HTR-8/SVneo (cell line): ENCODE data around the gene PEG3.

Experiments
- DNase-seq: peaks from one replicate; pipeline ENCODE4 v3.0.0; 2011; ENCODE audit warnings: low spot score, mixed read lengths; ENCODE audit not compliant: insufficient read length
- FAIRE-seq: peaks from 2 replicates; lab custom pipeline; 2011; peaks lifted over from hg19 to GRCh38; lab: Jason Lieb, UNC

PEG3 gene

GRCh38 chr19:56839652-56840450 lies 675 bp downstream of the PEG3 start:
- no peak for FAIRE-seq
- no peak for DNase-seq

DNA sequence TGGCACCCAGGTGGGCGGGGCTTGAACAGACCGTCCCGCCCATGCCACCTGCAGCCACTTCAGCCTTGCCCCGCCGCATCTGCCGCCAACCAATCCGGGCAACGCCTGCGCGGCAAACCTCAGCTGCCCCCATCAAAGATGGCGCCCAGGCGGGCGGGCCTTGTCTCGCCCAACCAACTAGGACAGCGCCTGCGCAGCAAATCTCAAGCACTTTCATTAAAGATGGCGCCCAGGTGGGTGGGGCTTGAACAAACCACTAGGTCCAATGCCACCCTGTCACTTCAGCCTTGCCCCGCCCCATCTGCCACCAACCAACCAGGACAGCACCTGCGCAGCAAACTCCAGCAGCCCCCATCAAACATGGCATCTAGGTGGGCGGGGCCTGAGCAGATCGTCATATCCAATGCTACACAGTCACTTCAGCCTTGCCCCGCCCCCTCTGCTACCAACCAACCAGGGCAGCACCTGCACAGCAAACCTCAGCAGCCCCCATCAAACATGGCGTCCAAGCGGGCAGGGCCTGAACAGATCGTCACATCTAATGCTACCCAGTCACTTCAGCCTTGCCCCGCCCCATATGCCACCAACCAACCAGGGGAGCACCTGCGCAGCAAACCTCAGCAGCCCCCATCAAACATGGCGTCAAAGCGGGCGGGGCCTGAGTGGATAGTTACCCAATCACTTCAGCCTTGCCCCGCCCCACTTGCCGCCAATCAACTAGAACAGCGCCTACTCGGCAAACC lies 1.4 kb downstream of the PEG3 start:
- FAIRE-seq (no peak), DNase-seq (no peak)

DNA sequence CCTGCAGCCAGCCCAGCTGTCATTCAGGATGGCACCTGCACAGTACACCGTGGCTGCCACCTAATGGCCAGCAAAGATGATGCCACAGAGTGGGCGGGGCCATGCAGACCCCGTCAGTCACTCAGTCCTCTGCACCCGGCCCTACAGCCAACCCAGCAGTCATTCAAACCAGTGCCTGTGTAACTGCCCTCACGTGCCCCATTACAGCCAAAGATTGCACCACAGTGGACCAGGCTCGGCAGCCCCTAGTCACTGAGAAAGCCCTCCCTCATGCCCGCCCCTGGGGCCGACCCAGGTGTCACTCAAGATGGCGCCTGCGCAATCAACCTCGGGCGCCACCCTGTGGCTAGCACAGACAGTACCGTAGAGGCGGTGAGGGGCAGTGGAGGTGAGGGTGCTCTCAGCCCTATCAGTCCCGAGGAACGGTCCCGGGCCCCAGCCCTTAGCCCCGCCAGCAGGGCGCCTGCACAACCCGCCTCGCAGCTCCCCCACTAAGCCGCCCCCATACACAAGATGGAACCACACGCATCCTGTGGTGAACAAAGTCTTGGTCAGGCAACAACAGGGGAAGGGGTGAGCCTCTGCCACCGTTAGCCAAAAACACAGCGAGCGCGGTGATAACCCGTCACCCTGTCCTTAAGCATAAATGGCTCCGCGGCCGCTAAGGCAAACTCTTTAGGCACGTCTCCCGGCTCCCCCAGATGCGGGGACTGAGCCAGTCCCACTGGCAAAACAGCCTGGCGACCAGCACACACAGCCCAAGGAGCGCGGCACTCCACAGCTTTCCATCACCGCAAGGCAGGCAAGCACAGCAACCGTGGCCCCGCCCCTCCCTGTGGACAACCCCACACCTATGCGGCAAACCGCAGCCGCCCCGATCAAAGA lies 2.3 kb downstream of the PEG3 start:
- DNase-seq (no peak), FAIRE-seq (no peak)

GRCh38 chr19:56837492-56838023 lies 3.0 kb downstream of the PEG3 start:
- no peak for DNase-seq
- no peak for FAIRE-seq

- FAIRE-seq (no peak), DNase-seq (no peak)
Measured at GRCh38 chr19:56837004-56837403, 3.5 kb downstream of the PEG3 start.

- FAIRE-seq (no peak), DNase-seq (no peak)
Measured at GRCh38 chr19:56836059-56836458, 4.5 kb downstream of the PEG3 start.

DNA sequence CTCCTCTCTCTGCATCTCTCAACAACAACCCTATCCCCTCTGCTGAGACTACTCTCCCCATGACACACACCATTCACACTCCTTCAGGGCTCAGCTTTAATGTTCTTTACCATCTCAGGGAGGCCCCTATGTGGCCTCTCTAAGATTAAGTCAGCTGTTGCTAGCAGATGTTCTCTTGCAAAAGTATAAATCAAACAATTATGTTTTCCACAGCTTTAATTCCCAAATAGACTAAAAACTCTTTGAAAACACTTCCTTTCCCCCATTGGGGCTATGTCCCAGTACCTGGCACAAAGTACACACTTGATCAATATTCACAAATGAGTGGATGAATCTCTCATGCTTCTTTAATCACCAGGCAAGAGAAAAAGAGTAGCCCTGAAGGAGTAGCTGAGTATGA lies 5.1 kb downstream of the PEG3 start:
- no peak for FAIRE-seq
- no peak for DNase-seq

GRCh38 chr19:56834564-56835375 lies 5.8 kb downstream of the PEG3 start:
- FAIRE-seq: no peak

GRCh38 chr19:56832352-56832928 lies 8.1 kb downstream of the PEG3 start:
- no peak for FAIRE-seq

More at GRCh38 chr19:56834564-56835375, 5.8 kb downstream of the PEG3 start:
- DNase-seq: no peak

GRCh38 chr19:56831255-56831654 lies 9.3 kb downstream of the PEG3 start:
- FAIRE-seq (no peak), DNase-seq (no peak)

More at GRCh38 chr19:56832352-56832928, 8.1 kb downstream of the PEG3 start:
- no peak for DNase-seq

GRCh38 chr19:56829596-56829995 lies 10.9 kb downstream of the PEG3 start:
- FAIRE-seq (no peak), DNase-seq (no peak)

GRCh38 chr19:56827708-56828107 lies 12.8 kb downstream of the PEG3 start:
- DNase-seq: no peak
- FAIRE-seq: no peak

DNA sequence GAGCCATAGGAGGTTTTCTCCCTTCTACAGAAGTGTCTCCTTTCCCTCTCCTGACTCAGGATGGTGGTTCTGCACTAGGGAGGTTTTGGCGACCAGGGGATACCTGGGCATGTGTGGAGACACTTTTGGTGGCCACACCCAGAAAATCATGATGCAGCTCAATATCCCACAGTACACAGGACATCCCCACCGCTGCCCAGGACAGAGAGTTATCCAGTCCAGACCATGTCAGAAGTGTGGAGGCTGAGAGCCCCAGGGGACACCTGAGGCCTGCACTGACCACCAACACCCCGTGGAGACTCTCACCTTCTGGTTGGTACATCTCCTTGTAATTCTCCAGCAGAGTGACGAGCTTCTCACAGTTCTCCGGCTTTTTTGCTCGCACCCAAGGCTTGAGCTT lies 16.6 kb downstream of the PEG3 start:
- DNase-seq (no peak), FAIRE-seq (no peak)

DNA sequence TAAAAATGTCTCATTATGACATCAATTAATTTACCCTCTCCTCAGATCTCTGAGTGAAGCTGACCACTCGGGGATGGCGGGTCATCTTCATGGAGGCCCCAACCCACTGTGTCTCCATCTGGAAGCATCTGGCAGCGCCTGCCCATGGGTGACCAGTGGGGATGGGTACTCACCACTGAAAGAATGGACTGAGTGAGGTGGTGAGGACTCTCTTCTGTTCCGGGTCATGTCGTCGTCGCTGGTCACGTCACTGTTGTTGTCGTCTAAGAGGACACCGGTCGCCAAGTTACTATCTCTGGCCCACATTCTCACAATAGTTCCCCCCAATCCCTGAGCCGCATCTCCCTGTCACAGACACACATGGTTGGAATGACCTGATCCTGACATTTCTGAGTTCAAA lies 17.1 kb downstream of the PEG3 start:
- FAIRE-seq (no peak), DNase-seq (no peak)

- FAIRE-seq: no peak
Measured at GRCh38 chr19:56822755-56823154, 17.8 kb downstream of the PEG3 start.

DNA sequence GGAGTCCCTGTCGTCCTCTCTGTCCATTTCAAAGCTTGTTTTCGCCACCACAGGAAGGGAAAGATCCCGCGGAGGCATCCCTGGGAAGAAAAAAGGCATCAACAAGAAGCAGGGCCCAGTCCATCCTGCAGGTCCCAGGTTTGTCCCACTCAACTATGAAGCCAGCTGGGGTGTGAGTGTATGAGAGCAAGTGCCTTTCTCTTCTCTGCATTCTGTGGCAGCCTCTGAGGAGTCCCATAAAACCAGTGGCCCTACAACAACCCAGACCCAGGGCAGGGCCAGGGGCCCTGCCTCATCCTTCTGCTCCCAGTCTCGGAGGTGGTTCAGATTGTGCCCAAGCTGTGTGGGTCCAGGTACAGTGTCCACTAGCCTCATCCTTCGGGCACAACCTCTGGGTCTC lies 18.9 kb downstream of the PEG3 start:
- FAIRE-seq (no peak), DNase-seq (no peak)

More at GRCh38 chr19:56822755-56823154, 17.8 kb downstream of the PEG3 start:
- no peak for DNase-seq

- FAIRE-seq: no peak
- DNase-seq: no peak
Measured at GRCh38 chr19:56821209-56821608, 19.3 kb downstream of the PEG3 start.

- FAIRE-seq (no peak), DNase-seq (no peak)
Measured at GRCh38 chr19:56819166-56819565, 21.4 kb downstream of the PEG3 start.

DNA sequence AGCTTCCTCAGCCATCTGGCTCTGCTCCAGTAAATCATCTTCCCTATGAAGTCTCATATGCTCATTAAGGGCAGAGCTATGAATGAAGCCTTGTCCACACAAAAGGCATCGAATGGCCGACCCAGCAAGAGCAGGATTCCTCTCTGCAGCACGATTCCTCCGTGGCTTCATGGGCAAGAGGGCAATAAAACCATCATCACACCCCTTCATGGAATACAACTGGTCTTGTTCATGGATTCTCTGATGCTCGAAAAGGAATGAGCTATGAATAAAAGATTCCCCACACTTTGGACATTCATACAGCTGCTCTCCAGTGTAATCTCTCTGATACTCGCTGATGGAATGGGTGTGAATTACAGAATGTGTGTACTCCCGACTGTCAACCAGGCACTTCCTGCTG lies 25.9 kb downstream of the PEG3 start:
- DNase-seq: no peak
- FAIRE-seq: no peak
